HUES48 (cell line): ENCODE data around the gene DRAXIN.
"Not testable (repeated sequence)": the region's sequence is repeated elsewhere in the genome, so short reads cannot be mapped to it uniquely, and the experiment has no call there.

Experiments used
- H3K27ac ChIP-seq: one replicate; pipeline ENCODE4 v1.7.0; 2013; ENCODE audit warnings: low read depth, low read length, inconsistent platforms
- H3K27me3 ChIP-seq: 2 replicates; pipeline ENCODE4 v1.6.1; 2013; ENCODE audit warnings: mild to moderate bottlenecking, low read length; ENCODE audit not compliant: control insufficient read depth, insufficient read depth
- H3K36me3 ChIP-seq: 2 replicates; pipeline ENCODE4 v1.6.1; 2013; ENCODE audit warnings: low read length; ENCODE audit not compliant: control insufficient read depth, insufficient read depth
- H3K4me1 ChIP-seq: 2 replicates; pipeline ENCODE4 v1.6.1; 2013; ENCODE audit warnings: mild to moderate bottlenecking, low read length; ENCODE audit not compliant: control insufficient read depth, insufficient read depth
- H3K4me3 ChIP-seq: 2 replicates; pipeline ENCODE4 v1.5.1; 2013; ENCODE audit warnings: mild to moderate bottlenecking, low read depth, low read length
- H3K9ac ChIP-seq: 2 replicates; pipeline ENCODE4 v1.6.1; 2013; ENCODE audit warnings: mild to moderate bottlenecking, low read depth, low read length, moderate library complexity
- H3K9me3 ChIP-seq: 2 replicates; pipeline ENCODE4 v1.6.1; 2013; ENCODE audit warnings: low read length; ENCODE audit not compliant: control insufficient read depth, insufficient read depth

DRAXIN gene, protein sequence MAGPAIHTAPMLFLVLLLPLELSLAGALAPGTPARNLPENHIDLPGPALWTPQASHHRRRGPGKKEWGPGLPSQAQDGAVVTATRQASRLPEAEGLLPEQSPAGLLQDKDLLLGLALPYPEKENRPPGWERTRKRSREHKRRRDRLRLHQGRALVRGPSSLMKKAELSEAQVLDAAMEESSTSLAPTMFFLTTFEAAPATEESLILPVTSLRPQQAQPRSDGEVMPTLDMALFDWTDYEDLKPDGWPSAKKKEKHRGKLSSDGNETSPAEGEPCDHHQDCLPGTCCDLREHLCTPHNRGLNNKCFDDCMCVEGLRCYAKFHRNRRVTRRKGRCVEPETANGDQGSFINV

DNA sequence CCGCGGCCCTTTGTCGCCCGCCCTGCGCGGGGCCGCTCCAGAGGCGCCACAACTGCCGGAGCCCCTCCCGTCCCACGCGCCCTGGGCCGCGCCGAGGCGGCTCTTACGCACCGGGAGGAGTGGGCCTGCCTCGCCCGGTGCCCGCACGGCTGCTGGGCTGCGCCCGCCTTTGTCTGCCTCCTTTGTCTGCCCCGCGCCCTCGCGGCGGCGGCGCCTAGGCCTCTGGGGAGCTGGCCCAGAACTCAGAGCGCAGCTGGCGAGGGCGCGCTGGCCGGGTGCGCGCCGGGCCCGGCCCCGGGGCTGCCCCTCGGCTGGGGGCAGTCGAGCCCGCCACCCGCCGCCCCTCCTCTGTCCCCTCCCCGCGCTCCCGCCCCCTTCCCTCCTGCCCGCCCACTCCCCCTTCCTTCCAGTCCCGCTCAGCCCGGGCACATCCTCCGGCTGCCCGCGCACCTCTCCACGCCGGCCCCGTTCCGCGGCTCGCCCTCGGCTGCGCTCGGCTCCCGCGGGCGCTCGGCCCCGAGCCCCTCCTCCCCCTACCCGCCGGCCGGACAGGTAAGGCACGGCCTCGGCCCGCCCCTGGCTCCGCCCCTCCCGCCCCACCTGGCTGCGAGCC lies at the start of gene DRAXIN:
Gene DRAXIN (plus strand): TSS at position 409 of the 613 bp plus-strand sequence. CDS start 14,549 bp downstream, outside the sequence.
- H3K27me3 ChIP-seq = no peaks in the 10 kb centered on the region
- H3K36me3 ChIP-seq = no peaks in the 10 kb centered on the region; the same call in 1 of the 2 replicates
- H3K9ac ChIP-seq = peak within 1 kb of the TSS; percentile 93
- no peaks in the 10 kb centered on the region for H3K9me3 ChIP-seq
- H3K4me3 ChIP-seq = peak within 1 kb of the TSS; percentile 68
- peak within 1 kb of the TSS; percentile 96 for H3K27ac ChIP-seq
- H3K4me1 ChIP-seq = peaks cover 28% of the 10 kb centered on the region; the same call in 1 of the 2 replicates

DNA sequence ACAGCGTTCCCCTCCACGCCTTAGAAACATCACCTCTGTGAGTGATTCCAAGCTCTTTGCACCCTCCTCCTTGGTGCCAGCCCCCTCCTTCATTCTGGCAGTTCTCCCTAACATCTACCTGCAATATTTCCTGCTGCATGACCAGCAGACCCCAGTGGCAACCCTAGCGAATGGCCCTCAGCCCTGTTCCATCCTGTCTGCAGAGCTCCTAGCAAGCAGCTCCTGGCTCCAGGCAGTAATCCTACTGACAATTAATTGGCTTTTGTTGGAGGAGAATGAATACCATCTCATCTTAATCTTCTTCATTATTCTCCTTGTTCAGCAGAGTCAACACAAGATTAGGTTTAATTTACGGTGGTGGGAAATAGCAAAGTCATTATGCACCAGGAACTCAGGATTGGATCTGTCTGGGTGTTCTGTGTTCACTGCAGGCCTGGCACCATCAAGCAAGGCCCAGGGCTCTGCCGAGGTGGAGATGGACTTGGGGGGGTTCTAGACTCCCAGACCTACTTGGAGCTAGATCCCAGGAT lies 49.7 kb upstream of the DRAXIN start:
- Histone ChIP-seq H3K4me1 (no peaks in the 10 kb centered on the region), H3K27me3 (no peaks in the 10 kb centered on the region), H3K4me3 (no peak overlapping the region), H3K36me3 (no peaks in the 10 kb centered on the region), H3K9ac (no peak overlapping the region), H3K27ac (no peak overlapping the region), H3K9me3 (no peaks in the 10 kb centered on the region)

DNA sequence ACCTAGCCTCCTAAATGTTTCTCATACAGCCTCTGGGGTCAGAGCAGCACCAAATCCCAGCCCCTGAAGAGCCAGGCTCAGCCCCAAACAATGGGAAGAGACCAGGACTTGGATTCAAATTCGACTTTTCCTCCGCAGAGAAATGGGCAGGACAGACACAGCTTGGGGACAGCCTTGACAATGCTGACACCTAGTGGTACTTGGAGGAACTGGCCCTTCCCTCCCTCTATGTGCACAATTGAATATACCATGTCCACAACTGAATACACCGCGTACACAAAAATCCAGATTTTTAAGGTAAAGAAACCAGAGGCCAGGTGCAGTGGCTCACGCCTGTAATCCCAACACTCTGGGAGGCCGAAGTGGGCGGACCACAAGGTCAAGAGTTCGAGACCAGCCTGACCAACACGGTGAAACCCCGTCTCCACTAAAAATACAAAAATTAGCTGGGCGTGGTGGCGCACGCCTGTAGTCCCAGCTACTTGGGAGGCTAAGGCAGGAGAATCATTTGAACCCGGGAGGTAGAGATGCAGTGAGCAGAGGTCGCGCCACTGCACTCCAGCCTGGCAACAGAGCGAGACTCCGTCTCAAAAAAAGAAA lies 49.0 kb upstream of the DRAXIN start:
- not testable (repeated sequence) for H3K27me3 ChIP-seq, H3K9ac ChIP-seq, H3K4me1 ChIP-seq, H3K36me3 ChIP-seq, H3K9me3 ChIP-seq, H3K27ac ChIP-seq, H3K4me3 ChIP-seq

DNA sequence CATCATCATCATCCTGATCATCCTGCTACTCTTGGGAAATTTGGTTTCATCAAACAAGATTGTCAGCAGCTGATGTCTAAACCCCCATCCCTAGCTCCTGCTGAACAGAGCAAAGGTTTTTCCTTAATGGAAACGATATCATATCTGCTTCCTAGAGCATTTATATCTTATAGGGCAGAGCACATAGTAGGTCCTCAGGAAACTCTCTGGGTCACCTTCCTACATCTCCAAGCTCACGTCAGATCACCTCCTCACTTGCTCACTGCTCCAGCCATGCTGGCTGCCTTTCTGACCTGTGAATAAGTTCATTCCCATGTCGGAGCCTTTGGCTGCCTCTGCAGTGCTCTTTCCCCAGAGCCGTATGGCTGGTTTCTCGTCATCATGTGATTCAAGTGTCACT lies 47.7 kb upstream of the DRAXIN start:
- H3K27ac ChIP-seq = no peak overlapping the region
- H3K4me1 ChIP-seq = peaks cover 4% of the 10 kb centered on the region; the same call in 1 of the 2 replicates
- no peaks in the 10 kb centered on the region for H3K27me3 ChIP-seq
- 0 out of 2 replicates have a peak, but pooled peaks cover 2% of the 10 kb centered on the region for H3K36me3 ChIP-seq
- H3K4me3 ChIP-seq = no peak overlapping the region
- H3K9me3 ChIP-seq = no peaks in the 10 kb centered on the region
- no peak overlapping the region for H3K9ac ChIP-seq

DNA sequence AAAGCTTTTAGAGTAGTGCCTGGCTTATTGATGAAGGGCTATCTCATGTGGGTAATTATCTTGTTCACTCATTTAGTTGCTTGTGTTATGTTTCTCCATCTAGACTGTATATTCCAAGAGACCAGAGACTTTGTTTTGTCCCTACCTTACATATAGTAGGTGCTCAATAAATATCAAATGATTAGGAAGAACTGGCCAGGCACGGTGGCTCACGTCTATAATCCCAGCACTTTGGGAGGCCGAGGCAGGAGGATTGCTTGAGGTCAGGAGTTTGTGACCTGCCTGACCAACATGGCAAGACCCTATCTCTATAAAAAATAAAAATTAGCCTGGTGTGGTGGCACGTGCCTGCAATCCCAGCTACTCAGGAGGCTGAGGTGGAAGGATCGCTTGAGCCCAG lies 46.2 kb upstream of the DRAXIN start:
- Histone ChIP-seq H3K9me3 (no peaks in the 10 kb centered on the region), H3K9ac (no peak overlapping the region), H3K27ac (no peak overlapping the region), H3K36me3 (0 out of 2 replicates have a peak, but pooled peaks cover 2% of the 10 kb centered on the region), H3K27me3 (peaks cover 6% of the 10 kb centered on the region; the same call in 1 of the 2 replicates), H3K4me1 (peaks cover 9% of the 10 kb centered on the region; the same call in 1 of the 2 replicates), H3K4me3 (no peak overlapping the region)

DNA sequence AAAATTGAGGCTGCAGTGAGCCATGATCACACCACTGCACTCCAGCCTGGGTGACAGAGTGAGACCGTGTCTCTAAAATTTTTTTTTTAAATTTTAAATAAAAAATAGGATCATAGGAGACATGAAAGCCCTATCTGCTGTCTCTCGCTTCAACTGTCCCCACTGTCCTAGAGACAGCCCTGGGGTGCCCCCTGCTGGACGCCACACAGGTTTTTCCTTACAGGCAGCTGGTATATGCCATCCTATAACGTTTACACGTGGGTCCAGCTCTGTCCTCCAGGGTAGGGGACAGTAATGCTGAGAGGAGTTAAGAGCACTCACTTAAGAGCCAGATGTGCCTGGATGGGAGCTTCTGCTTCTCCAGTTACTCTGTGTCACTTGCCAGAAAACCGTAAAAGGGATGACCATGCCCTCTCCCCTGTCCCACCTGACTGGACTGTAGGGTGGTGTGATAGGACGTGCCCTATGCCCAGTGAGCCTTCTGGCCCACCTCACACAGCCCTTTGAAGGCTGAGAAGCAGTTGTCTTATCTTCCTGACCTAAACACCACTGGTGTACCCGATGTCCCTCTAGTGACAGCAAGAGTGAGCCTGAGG lies 45.7 kb upstream of the DRAXIN start:
- Histone ChIP-seq H3K9me3 (no peaks in the 10 kb centered on the region), H3K4me3 (no peak overlapping the region), H3K27ac (no peak overlapping the region), H3K27me3 (peaks cover 10% of the 10 kb centered on the region; the same call in 1 of the 2 replicates), H3K4me1 (peaks cover 14% of the 10 kb centered on the region), H3K9ac (no peak overlapping the region), H3K36me3 (0 out of 2 replicates have a peak, but pooled peaks cover 2% of the 10 kb centered on the region)

DNA sequence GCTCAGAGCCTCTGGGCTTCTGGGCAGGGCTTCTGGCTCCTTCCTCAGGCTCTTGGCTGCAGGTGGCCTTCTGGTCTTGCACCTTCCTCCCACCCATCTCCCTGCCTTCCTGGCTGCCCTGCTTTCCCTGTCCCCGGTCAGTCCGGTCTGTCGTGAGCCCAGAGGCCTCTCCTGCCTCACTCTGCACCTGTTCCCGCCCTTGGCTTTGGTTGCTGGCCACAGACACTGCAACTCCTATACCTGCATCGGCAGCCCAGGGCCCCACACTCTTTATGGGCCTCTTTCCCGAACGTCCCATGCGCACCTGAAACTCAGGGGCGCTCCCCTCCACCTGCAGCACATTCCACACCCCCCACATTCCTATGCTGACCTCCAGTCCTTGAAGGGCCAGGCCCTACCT lies 45.2 kb upstream of the DRAXIN start:
- no peak overlapping the region for H3K27ac ChIP-seq
- no peaks in the 10 kb centered on the region for H3K9me3 ChIP-seq
- H3K4me3 ChIP-seq = no peak overlapping the region
- H3K36me3 ChIP-seq = 0 out of 2 replicates have a peak, but pooled peaks cover 2% of the 10 kb centered on the region
- peaks cover 18% of the 10 kb centered on the region for H3K4me1 ChIP-seq
- no peak overlapping the region for H3K9ac ChIP-seq
- H3K27me3 ChIP-seq = peaks cover 15% of the 10 kb centered on the region

DNA sequence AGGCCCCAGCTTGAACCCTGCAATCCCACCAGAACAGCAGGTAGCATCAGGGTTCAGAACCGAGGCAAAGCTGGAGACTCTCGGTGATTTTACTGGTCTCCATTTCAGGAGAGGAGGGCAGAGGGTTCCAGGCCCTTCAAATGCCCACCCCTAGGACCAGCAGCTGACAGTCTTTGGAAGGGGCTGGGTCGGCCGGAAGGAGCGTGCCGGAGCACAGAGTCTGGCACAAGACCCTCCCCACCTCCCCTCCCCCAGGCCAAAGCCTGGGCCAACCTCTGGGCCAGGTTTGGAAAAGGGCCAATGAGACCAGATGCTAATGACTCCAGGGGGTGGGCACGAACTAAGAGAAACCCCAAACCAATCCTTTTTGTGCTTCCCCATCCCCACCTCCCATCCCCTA lies 44.2 kb upstream of the DRAXIN start:
- H3K4me3 ChIP-seq = no peak overlapping the region
- peaks cover 18% of the 10 kb centered on the region for H3K4me1 ChIP-seq
- H3K9me3 ChIP-seq = no peaks in the 10 kb centered on the region
- H3K27me3 ChIP-seq = peaks cover 24% of the 10 kb centered on the region
- H3K9ac ChIP-seq = no peak overlapping the region
- no peak overlapping the region for H3K27ac ChIP-seq
- 0 out of 2 replicates have a peak, but pooled peaks cover 2% of the 10 kb centered on the region for H3K36me3 ChIP-seq

DNA sequence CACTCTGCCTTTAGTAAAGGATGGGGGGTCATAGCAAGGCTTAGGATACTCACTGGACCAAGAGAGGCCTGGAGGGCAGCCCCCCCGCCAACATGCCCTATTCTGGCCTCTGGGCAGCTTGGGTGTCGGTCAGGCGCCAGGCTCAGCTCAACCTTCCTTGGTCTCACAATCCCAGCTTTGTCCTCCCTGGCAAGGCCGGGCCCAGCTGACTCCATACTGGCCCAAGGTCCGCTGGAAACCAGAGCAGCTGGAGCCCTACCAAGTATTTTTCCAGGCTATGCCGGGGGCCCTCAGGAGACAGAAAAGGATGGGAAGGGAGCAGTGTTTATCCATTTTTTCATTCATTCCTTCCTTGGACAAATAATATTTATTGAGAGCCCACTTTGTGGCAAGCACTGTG lies 43.5 kb upstream of the DRAXIN start:
- Histone ChIP-seq H3K4me1 (peaks cover 25% of the 10 kb centered on the region), H3K9me3 (no peaks in the 10 kb centered on the region), H3K36me3 (0 out of 2 replicates have a peak, but pooled peaks cover 2% of the 10 kb centered on the region), H3K9ac (no peak overlapping the region), H3K27ac (no peak overlapping the region), H3K27me3 (peaks cover 31% of the 10 kb centered on the region), H3K4me3 (no peak overlapping the region)

DNA sequence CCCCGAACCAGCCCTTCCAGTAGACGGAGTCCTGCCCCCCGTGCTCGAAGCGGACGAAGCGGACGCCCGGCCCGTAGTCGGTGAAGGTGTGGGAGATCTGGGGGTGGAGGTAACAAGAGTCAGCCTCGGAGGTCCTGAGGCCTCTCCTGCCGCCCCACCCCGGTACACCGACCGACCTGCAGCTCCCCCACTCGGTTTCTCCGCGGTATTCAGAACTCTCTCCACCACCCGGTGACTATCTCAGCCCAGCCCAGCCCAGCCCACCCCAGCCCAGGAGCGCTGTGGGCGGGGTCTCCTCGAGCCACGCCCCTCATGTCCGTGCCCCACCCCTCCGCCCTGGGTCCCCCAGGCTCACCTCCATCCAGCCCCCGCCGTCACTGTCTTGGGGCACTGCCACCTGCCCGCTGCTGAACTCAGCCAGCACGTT lies 42.8 kb upstream of the DRAXIN start:
- Histone ChIP-seq H3K9ac (no peak overlapping the region), H3K4me1 (peaks cover 29% of the 10 kb centered on the region), H3K36me3 (0 out of 2 replicates have a peak, but pooled peaks cover 2% of the 10 kb centered on the region), H3K27me3 (peaks cover 34% of the 10 kb centered on the region), H3K27ac (no peak overlapping the region), H3K4me3 (no peak overlapping the region; the same call in 1 of the 2 replicates), H3K9me3 (no peaks in the 10 kb centered on the region)
